Heart left ventricle (tissue), 16 donors: ENCODE measurements around the gene PARM1. TPM values are rescaled to one million over a fixed set of nuclear protein-coding genes. Genes with fewer than 3 reads are reported as not detected.
A peak's percentile ranks its signal among the peaks of the same experiment; 100 is the strongest.

Source experiments
- ATAC-seq, 4 donors: fragments of 200-7000 bp; cut with Tn5 transposase; one replicate each; pipeline ENCODE4 v1.9.1; 2020 to 2022; ENCODE audit warnings: moderate library complexity in 4 of 4, mild to moderate bottlenecking in 3 of 4, moderate number of reproducible peaks in 1 of 4
- DNase-seq, 5 donors: peaks; one replicate each; pipeline ENCODE4 v3.0.0-alpha.2; 2020
- H3K27ac ChIP-seq, 12 donors: fragments of 200-600 bp; sonication (generic) in 4 of 12; one replicate each; pipeline versions ENCODE4 v1.5.0 to v1.8.0; 2016 to 2022; ENCODE audit warnings: mild to moderate bottlenecking in 2 of 12
- H3K27me3 ChIP-seq, 9 donors: fragments of 200-600 bp; sonication (generic) in 2 of 9; one replicate each; pipeline versions ENCODE4 v1.5.1 to v1.8.0; 2016 to 2022; ENCODE audit warnings: mild to moderate bottlenecking in 3 of 9
- H3K36me3 ChIP-seq, 9 donors: fragments of 200-600 bp; sonication (generic) in 2 of 9; one replicate each; pipeline versions ENCODE4 v1.5.0 to v1.8.0; 2018 to 2022; ENCODE audit warnings: mild to moderate bottlenecking in 2 of 9
- H3K4me1 ChIP-seq, 12 donors: fragments of 200-600 bp; sonication (generic) in 4 of 12; one replicate each; pipeline versions ENCODE4 v1.5.0 to v1.8.0; 2016 to 2022; ENCODE audit warnings: mild to moderate bottlenecking in 3 of 12
- H3K4me3 ChIP-seq, 12 donors: fragments of 200-600 bp; sonication (generic) in 4 of 12; one replicate each; pipeline versions ENCODE4 v1.5.0 to v1.8.0; 2017 to 2022; ENCODE audit warnings: mild to moderate bottlenecking in 9 of 12, moderate library complexity in 4 of 12
- H3K9me3 ChIP-seq, 12 donors: fragments of 200-600 bp; sonication (generic) in 4 of 12; one replicate each; pipeline versions ENCODE4 v1.5.0 to v1.8.0; 2016 to 2022; ENCODE audit warnings: mild to moderate bottlenecking in 1 of 12
- POLR2A ChIP-seq, 2 donors: fragments of 450-650 bp; IDR thresholded peaks; one replicate each; pipeline ENCODE4 v1.6.1; 2017; ENCODE audit warnings: antibody characterized with exemption in 2 of 2, mild to moderate bottlenecking in 2 of 2, moderate library complexity in 2 of 2
- WGBS, 4 donors: extraction: QIAGEN DNeasy Blood & Tissue Kit in 2 of 4; methylation state at CpG; one replicate each; pipeline versions ENCODE4 v1.1.5 to v1.1.7; 2013 to 2018; 5-methylcytosine and 5-hydroxymethylcytosine counted together
- intact Hi-C, 10 donors: fragments of 100-400 bp; cut with DNase I; formaldehyde crosslinking; loops; one replicate each; pipeline versions ENCODE4 v1.11.1 to v1.14.2; 2022
- polyA plus RNA-seq, 2 donors: library from polyadenylated mRNA; stranded (reverse); fragments of 200-250 nt; gene quantifications; one replicate each; pipeline ENCODE4 v1.2.3, GENCODE V29; 2013
- total RNA-seq, 9 donors: library from RNA; depleted of rRNA in 2 of 9; stranded (reverse); fragments of >200 nt in 2 of 9; fragmentation: NEBNext Ultra II Directional in 3 of 9; extraction: Animal tissue kit (Norgen Biotek cat#: 25700) in 3 of 9; gene quantifications; one replicate each; pipeline versions ENCODE4 v1.1.0 to v1.2.4, GENCODE V29; 2016 to 2023
- TF ChIP-seq, protein P1 (sequence below), 12 donors: fragments of 200-600 bp; sonication (generic) in 4 of 12; IDR thresholded peaks; one replicate each; pipeline versions ENCODE4 v1.5.0 to v1.8.0; 2018 to 2022; ENCODE audit warnings: antibody characterized with exemption in 12 of 12, mild to moderate bottlenecking in 5 of 12
- donor health status: ischemic (EF 13 %, LVEDD 7.1; RV severe dilation, severe dysfunction).
- donor health status: healthy with polysubstance abuse.
- donor health status: DM: no; HTN: yes; CAD: no.
- donor health status: DM: no; HTN: no; CAD: no.
- donor health status: ischemic (EF 25% LVEDD 6.9; RV normal size, moderate dysfunction).
- donor health status: ischemic (EF 25% LVEDD 5.7; RV mildly dilated, moderate dysfunction).
- donor health status: healthy.
- donor health status: DM: yes; HTN: yes; CAD: no.
- donor health status: ischemic (EF 35%, LVEDD 5.7; RV mildly dilated, moderate dysfunction).
- donor health status: nonischemic (EF 11% LVEDD 7.7; RV severe dilation, severe dysfunction).
- donor health status: DM: yes; HTN: yes; CAD: no.
- donor health status: PGD.
- donor health status: ischemic (EF 29% LVEDD 5.4; RV normal size, mild dysfunction).
- donor health status: nonischemic (EF 23%, LVEDD 6.1; RV moderate dilation, normal function).

PARM1 gene
- total and polyA plus RNA-seq, 11 donors: 28.8 to 144 (median 75.2) TPM

DNA sequence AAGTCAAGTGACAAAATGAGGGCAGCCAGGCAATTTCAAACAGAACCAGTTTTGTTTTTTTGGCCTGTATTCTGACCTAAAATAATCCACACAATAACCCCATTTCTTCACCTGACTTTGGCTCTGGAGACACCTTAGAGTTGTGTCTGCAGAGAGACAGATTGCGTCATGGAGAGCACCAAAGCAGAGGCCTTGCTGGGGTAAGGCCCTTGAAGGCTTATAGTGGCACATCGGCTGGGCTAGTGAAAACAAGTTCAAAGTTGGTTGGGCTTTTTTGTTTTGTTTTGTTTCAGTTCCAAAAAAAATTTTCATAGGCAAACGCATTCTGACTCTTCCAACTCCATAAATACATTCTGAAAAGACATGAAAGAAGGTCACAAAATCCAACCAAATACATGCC lies 34.4 kb downstream of the PARM1 start:
- Histone ChIP-seq H3K4me1 (peaks cover 0 to 50% (median 20%) of the 10 kb centered on the region in 12 donors), H3K27me3 (no peaks in the 10 kb centered on the region), H3K4me3 (no peak overlapping the region), H3K9me3 (peaks cover 0 to 5% (median 0%) of the 10 kb centered on the region in 12 donors), H3K27ac (peak overlapping the region in 10 of 12 donors; percentile 3 to 84 (median 38)), H3K36me3 (no peaks in the 10 kb centered on the region)
- 28 to 47% (median 34%) methylated on average over 3 of the region's 3 CpGs for WGBS, 4 donors
- no peak for TF ChIP-seq POLR2A (IDR thresholded peaks at IDR 0.05)
- TF ChIP-seq, protein P1, sequence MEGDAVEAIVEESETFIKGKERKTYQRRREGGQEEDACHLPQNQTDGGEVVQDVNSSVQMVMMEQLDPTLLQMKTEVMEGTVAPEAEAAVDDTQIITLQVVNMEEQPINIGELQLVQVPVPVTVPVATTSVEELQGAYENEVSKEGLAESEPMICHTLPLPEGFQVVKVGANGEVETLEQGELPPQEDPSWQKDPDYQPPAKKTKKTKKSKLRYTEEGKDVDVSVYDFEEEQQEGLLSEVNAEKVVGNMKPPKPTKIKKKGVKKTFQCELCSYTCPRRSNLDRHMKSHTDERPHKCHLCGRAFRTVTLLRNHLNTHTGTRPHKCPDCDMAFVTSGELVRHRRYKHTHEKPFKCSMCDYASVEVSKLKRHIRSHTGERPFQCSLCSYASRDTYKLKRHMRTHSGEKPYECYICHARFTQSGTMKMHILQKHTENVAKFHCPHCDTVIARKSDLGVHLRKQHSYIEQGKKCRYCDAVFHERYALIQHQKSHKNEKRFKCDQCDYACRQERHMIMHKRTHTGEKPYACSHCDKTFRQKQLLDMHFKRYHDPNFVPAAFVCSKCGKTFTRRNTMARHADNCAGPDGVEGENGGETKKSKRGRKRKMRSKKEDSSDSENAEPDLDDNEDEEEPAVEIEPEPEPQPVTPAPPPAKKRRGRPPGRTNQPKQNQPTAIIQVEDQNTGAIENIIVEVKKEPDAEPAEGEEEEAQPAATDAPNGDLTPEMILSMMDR (IDR thresholded peaks at IDR 0.05): no peak
- ATAC-seq (no peak), DNase-seq (no peak)
- intact Hi-C loops: loop anchor here in 1 of 10 donors (5.0 kb wide), 1 partner anchor 35 kb away; the partner anchor contains the start of gene PARM1

DNA sequence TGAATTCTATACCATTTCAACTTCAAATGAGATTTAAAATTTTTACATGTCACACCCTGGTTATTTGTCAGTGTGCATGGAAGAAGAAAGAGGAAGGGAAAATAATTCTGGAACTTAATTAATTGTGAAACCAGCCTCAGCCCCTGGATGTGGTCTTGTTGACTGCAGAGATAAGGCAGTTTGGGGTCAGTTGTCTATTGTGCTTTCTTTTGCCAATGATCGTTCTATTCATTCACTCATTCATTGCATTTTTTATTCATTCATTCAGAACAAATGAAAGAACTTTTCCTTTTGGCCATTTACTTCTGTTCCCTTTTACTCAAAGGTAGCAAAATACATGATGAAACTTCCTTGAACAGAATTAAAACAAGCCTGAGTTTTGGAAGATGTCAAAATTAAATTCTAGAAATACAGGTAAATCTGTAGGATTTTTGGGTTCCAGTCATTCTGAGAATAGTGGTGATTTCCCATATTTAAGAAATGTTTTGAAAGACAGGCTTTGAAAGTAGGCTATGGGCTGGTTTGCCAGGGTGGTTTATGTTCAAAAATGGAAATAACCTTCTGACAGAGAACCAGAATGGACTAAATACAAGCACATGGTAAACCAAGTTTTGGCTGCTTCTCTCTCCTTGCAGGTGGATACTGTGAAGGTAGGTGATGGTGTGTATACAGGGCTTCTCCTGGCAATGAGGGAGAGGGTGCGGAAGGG lies 35.7 kb downstream of the PARM1 start:
- intact Hi-C loops: loop anchor here in 1 of 10 donors (1.0 to 5.0 kb wide), 2 partner anchors 25 to 36 kb away; partner anchors contain the start of gene PARM1
- DNase-seq: no peak
- Histone ChIP-seq H3K9me3 (peaks cover 0 to 5% (median 0%) of the 10 kb centered on the region in 12 donors), H3K4me3 (no peak overlapping the region), H3K4me1 (peaks cover 0 to 59% (median 20%) of the 10 kb centered on the region in 12 donors), H3K27me3 (no peaks in the 10 kb centered on the region), H3K27ac (peak overlapping the region in 10 of 12 donors; percentile 45 to 89 (median 79)), H3K36me3 (no peaks in the 10 kb centered on the region)
- no peak for ATAC-seq
- 55 to 73% (median 63%) methylated on average over 2 of the region's 2 CpGs for WGBS, 4 donors
- TF ChIP-seq, protein P1 (IDR thresholded peaks at IDR 0.05): no peak
- TF ChIP-seq POLR2A (IDR thresholded peaks at IDR 0.05): no peak

DNA sequence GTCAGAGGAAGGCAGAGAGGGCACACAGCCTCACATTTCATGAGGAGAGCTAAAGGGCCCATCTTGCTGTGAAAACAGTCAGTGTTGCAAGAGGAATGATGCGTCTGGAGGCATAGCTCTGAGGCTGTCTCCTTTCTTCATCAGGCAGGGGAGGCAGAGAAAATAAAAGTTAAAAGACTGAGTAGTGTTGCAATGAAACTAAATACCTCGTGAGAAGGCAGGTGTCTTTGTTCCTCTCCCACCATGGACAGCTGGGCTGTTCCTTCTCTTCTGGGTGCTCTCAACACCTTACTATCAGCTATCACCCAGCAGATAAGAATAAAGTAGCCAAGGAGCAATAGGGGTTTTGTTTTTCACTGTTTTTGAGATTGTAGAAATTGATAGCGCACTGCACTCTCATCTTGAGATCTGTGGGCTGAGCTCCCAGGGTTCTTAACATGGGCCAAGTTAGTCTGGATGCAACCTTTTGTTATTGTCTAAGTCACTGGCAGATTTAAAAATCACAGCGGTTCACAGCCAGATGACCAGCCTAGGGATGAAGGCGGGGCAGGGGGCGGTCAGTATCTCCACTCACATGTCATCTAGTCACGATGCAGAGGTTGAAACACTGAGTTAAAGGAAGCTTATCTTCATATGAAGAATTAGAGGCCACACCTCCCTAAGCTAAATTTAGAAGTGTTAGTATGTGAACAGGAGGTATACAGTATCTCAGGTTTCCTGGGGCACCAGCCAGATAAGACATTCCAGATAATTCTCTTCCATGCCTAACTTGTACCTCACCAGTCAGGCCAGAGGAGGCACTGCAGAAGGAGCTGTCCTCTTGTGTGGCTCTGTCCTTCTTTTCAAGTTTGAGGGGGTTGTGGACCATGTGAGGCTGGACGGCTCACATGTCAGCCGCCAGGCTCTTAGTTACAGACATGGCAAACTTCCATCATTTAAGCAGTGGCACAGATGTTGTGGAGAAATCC lies 36.9 kb downstream of the PARM1 start:
- peak in 4 of 5 donors; percentile 42 to 70 (median 56) for DNase-seq
- Histone ChIP-seq H3K27me3 (no peaks in the 10 kb centered on the region), H3K4me3 (no peak overlapping the region), H3K4me1 (peaks cover 0 to 59% (median 20%) of the 10 kb centered on the region in 12 donors), H3K36me3 (no peaks in the 10 kb centered on the region), H3K27ac (peak overlapping the region; percentile 36 to 89 (median 76)), H3K9me3 (peaks cover 0 to 5% (median 0%) of the 10 kb centered on the region in 12 donors)
- 25 to 36% (median 28%) methylated on average over 9 of the region's 9 CpGs for WGBS, 4 donors
- TF ChIP-seq, protein P1 (IDR thresholded peaks at IDR 0.05): peak in 10 of 12 donors; percentile 23 to 61 (median 44)
- no peak for TF ChIP-seq POLR2A (IDR thresholded peaks at IDR 0.05)
- intact Hi-C loops: loop anchor here in 2 of 10 donors (5.0 kb wide), 1 partner anchor 37 kb away; the partner anchor contains the start of gene PARM1 (in 2 of the 2)
- ATAC-seq: peak; percentile 90 to 94 (median 94)
